Eye (tissue), 1 donor: ENCODE measurements around the gene LPIN2.

ENCODE experiments used
- DNase-seq: peaks from one replicate; pipeline ENCODE4 v3.0.0-alpha.2; 2015

LPIN2 gene

DNA sequence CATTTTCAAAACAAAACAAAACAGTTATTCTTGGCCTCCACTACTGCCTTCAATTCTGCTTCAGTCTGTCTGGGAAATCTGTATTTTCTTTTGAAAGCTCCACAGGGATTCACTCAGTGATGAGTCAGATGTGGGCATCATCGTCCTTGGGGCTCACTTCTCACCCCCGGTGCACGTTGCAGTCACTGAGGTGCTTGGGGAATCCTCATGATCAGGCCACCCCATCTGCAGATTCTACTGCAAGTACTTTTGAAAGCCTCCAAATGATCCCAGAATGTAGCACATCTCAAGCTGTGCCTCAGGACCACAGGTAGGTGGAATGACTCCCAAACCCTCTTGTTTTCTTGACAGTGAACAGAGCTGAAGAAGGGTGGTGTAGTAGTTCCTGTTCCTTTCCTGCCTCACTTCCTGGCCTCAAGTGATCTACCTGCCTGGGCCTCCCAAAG is 34.3 kb downstream of the LPIN2 start:
- DNase-seq: no peak

DNA sequence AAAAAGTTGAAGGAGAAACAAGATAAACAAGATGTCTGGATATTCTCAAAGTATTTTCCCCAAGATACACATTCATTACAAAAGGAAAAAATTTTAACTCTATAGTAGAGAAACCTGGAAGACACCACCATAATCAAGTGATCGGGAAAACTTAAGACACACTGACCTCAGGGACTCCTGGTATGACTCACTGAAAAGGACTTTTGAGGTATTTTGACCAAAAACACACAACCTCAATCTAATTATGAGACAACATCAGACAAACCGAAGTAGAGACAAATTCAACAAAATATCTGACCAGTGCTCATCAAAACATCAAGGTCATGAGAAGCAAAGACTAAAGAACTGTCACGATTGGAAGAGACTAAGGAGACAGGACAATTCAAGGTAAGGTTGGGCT is 34.7 kb downstream of the LPIN2 start:
- no peak for DNase-seq

DNA sequence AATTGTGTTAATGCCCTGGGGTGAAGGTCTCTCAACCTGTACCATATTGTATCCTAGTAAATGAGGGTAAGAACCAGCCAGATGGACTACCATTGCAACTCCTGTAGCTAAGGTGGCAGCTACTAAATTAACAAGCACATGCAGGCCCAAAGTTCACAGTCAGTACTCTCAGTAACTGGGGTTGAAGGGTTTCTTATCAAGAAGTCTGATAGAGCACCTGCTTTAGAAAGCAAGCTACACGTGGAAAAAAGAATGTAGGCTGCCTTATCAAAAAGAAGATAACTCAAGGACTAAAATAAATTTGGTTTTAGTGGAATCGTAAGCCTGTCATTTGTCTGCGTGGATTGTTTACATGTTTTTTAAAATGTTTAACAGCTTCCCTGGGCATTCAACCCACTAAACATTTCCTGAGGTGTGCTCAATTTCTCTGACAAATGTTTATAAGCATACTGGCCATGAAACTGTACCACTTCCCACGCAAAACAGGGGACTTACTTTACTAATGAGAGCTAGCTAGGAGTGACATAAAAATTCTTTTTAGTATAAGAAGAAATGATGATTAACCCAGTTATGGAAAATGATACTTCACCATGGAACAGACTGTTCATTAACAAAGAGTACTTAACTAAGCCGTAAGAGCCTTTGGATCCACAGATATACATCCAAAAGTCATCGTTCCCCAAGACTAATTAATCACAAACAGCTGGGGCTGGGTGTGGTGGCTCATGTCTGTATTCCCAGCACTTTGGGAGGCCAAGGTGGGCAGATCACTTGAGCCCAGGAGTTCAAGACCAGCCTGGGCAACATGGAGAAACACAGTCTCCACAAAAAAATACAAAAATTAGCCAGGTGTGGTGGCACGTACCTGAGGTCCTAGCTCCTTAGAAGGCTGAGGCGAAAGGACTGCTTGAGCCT is 36.5 kb downstream of the LPIN2 start:
- DNase-seq: no peak

DNA sequence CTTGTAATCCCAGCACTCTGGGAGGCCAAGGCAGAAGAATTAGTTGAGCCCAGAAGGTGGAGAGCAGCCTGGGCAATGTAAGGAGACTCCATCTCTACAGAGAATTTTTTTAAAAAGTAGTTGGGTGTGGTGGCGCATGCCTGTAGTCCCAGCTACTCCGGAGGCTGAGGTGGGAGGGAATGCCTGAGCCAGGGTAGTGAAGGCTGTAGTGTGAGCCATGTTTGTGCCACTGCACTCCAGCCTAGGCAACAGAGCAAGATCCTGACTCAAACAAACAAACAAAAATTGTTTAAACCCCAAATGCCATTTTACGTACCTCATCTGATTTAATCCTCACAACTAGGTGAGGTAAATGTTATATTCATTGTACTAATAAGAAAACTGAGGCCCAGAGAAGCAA is 38.2 kb downstream of the LPIN2 start:
- no peak for DNase-seq

DNA sequence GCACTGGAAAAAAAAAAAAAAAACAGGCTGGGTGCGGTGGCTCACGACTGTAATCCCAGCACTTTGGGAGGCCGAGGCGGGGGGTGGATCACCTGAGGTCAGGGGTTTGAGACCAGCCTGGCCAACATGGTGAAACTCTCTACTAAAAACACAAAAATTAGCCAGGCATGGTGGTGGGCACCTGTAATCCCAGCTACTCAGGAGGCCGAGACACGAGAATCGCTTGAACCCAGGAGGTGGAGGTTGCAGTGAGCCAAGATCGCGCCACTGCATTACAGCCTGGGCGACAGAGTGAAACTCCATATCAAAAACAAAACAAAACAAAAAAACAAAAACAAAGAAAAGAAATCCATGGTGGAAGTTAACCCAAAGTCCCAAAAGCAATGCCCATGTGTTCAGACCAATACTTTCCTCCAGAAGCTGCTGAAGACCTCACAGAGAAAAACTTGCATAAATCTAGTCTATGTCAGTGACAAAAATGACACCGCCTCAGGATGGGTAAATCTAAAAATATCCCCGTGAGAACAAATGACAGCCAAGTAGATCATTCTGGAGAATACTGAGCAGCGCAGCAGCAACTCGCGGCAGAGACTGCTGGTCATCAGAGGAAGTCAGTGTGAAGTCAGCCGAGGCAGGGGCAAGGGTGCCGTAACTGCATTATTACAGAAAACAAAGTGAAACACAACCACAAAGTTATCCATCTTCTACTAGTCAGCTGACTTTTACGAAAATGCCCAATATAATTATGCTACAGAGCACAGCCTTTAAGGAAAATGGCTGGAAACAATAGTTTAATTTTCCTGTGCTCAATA is 41.0 kb downstream of the LPIN2 start:
- DNase-seq: no peak

DNA sequence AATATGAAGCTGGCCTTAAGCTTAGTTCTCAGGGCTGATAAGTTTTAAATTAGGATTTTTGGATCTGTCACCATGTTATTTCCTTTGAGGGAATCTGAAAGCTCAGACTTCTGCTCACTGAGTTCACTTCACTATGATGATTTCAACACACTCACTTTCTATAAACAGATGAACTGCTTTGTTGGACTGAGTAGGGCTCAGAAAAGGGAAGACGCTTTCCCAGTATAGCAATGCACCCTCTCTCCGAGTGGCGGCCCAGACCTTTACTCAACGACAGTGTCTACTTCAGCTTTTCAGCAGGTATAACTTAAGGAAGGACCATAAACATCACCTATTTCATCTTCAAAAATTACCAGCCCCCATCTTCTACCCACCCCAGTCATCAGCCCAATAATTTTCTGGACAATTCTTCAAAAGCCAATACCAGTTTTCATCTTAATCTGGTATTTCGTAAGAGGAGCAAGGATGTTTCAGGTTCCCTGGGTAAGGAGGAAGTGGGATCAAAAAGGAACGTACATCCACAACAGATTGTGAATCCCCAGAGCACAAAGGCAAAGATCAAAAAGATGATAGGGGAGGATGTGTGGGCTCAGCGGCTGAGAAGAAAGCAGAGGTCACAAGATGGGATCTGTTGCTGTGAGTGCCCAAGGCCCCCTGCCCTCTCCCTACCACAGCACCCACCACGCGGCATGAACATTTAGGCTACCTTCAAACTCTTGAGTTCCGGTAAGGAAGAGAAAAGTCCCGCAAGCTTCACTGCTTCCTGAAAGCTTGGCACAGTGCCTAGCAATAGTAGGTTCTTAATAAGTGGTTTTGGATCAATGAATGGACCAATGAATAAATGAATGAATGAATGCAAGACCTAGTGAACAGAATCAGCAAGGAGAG is 41.9 kb downstream of the LPIN2 start:
- DNase-seq: no peak

DNA sequence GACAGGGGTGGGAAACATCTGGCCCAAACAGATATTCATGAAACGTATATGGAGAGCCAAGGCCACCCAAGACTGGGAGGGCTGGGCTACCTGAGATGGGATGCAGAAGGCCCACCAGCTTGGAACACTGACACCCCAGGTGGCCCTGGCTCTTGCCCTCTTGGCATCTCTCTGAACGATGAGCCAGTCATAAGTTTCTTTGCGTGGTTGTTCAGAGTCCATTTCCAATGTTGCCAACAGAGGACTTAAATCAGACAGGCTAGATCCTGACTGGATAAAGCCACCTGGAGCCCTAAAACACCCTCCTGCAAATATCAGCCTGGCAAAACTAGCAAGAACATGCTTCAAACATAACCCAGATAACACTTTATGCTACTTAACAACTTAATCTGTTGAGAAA is 42.6 kb downstream of the LPIN2 start:
- no peak for DNase-seq

DNA sequence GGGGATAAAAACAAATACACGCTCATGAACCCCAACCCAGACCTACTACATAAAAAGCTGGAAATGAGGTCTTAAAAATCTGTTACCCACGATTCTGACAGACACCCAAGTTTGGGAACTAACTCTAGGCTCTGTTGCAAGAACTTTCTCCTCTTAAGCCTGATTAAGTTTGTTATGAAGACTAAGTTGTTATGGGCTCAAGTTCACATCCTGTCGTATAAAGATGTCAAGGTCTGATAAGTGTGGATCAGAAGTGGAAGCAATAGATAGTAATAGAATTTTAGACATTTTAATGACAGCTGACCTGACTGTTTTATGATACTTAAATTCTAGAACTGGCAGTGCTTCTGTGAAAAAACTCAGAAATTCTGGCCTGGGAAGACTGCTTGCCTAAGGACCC is 43.2 kb downstream of the LPIN2 start:
- DNase-seq: no peak

DNA sequence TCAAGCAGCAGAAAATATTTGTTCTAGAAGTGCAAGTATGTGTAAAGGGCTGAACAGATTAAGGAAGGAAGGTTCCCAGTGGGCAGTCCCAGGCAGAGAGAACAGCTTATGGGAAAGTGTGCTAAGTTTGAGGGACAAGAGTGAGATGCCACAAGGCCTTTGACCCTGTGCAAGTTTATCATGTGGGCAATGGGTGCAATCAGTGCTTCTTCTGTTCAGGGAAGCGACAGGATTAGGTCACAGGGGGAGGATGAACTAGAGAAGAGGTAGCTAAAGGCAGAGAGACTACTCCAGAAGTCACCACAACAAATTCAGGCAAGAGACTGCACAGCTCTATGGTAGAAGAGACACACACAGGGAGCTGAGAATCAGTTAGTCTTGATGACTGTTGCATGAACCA is 44.3 kb downstream of the LPIN2 start:
- no peak for DNase-seq

DNA sequence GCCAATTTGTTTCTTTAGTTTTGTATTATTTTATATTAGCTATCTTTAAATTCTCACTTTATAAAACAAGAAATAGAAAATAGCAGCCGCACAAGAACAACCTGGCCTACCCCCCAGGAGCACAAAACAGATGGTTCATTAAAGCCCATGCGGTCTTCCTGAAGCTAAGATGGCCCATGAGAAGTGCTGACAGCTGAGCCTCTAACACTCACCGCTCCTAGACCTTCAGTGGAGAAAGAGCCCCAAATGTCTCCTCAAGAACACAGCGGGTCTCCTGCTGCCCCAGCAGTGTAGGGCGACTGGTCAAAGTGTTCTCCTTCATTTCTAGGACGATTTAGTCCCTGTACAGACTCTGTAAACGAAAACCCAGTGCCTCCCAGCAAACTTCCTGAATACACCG is 45.1 kb downstream of the LPIN2 start:
- DNase-seq: no peak

DNA sequence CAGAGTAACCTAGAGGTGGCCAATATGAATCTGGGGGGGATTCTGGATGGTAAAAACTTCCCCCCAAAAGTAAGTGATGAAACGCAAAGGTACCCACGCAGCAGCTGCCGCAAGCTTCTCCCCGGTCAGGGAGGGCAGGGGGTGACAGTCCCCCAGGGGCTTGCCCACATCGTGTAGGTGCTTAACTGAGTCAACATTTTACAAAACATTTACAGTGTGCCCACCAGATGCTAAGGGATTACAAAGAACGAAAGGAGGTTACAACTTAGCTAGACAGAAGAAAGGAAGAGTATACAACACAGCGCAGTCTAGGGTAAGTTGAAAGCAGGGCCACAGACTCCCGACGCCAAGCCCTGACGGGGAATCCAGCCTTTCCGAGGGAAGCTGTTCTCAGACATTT is 45.6 kb downstream of the LPIN2 start:
- DNase-seq: no peak

DNA sequence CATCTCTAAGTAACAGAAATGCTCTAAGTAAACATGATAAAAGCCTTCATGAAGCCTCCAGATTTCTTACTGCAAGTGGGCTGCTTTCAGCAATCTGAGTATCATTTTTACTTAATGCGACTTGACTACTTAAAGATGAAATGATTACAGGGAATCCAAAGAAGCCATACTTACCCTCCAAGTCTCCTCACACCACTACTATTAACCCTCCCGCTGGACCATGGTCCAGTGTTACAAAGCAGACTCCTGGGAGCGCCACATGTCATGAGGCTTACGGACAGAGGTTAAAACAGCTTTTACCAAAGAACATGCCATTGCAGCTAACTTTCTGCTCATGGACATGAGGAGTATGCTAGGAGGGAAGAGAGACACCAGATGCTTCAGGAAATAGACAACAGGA is 46.4 kb downstream of the LPIN2 start:
- DNase-seq: no peak

DNA sequence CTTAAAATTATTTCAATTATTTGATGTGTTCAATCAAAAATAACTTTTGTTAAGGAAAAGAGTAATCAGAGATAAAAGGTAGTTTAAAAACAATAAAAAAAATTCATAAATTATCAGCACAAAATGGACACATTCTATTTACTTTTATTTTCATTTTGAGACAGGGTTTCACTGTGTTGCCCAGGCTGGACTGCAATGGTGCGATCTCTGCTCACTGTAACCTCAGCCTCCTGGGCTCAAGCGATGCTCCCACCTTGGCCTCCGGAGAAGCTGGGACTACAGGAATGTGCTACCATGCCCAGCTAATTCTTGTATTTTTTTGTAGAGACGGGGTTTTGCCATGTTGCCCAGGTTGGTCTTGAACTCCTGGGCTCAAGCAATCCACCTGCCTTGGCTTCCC is 47.1 kb downstream of the LPIN2 start:
- no peak for DNase-seq

DNA sequence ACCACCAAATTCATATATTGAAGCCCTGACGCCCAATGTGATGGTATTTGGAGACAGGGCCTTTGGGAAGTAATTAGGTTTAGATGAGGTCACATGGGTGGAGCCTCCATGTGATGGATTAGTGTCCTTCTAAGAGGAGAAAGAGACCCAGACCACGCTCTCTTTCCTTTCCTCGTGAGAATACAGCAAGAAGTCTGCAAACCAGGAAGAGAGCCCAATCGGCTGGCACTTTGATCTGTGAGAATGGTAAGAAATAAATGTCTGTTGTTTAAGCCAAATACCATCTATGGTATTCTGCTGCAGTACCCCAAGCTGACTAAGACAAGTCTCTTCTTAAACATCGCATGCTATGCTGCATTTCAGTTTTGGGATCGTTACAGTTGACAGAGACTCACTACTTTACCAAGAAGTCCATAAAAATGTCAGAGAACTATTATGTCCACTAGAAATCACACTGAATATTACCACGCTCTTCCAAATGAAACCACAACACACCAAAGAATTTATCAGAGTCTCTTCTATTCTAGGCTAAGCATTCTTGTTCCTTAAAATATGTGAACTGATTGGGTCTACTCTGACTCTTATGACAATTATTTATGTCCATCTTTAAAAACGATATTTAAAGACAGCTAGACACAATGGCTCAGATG is 48.5 kb downstream of the LPIN2 start:
- no peak for DNase-seq
